ENCODE results near the gene CYSLTR2.

DNA sequence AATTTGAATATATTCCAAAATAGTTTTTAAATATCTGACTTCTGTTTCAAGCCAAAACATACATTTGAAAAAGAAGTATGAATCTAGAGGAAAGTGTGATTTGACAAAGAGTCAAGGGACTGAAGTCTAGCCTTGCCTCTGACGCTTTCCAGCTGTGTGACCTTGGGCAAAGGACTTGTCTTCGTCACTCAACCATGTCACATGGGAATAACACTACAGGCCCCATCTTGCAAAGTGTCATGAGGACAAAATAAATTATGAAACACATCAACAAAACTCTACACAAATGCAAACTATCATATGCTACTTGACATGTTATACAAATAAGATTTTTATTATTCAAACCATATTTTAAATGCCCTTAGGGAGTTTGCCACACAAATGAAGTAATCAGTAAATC, 73.0 kb downstream of the CYSLTR2 start:
- TF ChIP-seq CTCF (IDR thresholded peaks at IDR 0.05; ENCODE audit: poor library complexity), result no peak
- no peak for TF ChIP-seq EZH2phosphoT487 (IDR thresholded peaks at IDR 0.05; ENCODE audit: low read depth, severe bottlenecking, unreplicated experiment)
